GM19452 (cell line): ENCODE measurements around the gene CEP170B.

Experiments
- ATAC-seq: cut with Tn5 transposase; IDR thresholded peaks from one replicate; pipeline ENCODE4 v1.9.1; 2021; ENCODE audit not compliant: unreplicated experiment

Gene CEP170B

GRCh38 chr14:104866451-104867370 is 1.6 kb downstream of the CEP170B start:
- ATAC-seq, result no peak

- no peak for ATAC-seq
These were observed 2.4 kb downstream of the CEP170B start for GRCh38 chr14:104867371-104868059.

- no peak for ATAC-seq
These were observed 3.1 kb downstream of the CEP170B start for GRCh38 chr14:104868060-104868740.

GRCh38 chr14:104868811-104869572 is 3.9 kb downstream of the CEP170B start:
- ATAC-seq, result no peak

GRCh38 chr14:104869669-104870367 is 4.8 kb downstream of the CEP170B start:
- ATAC-seq, result no peak

GRCh38 chr14:104870368-104871144 is 5.5 kb downstream of the CEP170B start:
- ATAC-seq, result no peak

GRCh38 chr14:104871145-104871655 is 6.1 kb downstream of the CEP170B start:
- ATAC-seq, result no peak

GRCh38 chr14:104871656-104872468 is 6.8 kb downstream of the CEP170B start:
- no peak for ATAC-seq

- no peak for ATAC-seq
These were observed 7.6 kb downstream of the CEP170B start for GRCh38 chr14:104872469-104873341.

GRCh38 chr14:104873380-104874055 is 8.4 kb downstream of the CEP170B start:
- no peak for ATAC-seq

GRCh38 chr14:104874110-104874531 is 9.1 kb downstream of the CEP170B start:
- ATAC-seq, result no peak

GRCh38 chr14:104874571-104875411 is 9.7 kb downstream of the CEP170B start:
- no peak for ATAC-seq

GRCh38 chr14:104875412-104875751 is 10.3 kb downstream of the CEP170B start:
- no peak for ATAC-seq

GRCh38 chr14:104875811-104876210 is 10.7 kb downstream of the CEP170B start:
- no peak for ATAC-seq

GRCh38 chr14:104876251-104876699 is 11.2 kb downstream of the CEP170B start:
- no peak for ATAC-seq
